HG03342 (cell line): ENCODE data around the gene DLD.
"Not testable (repeated sequence)": the region's sequence is repeated elsewhere in the genome, so short reads cannot be mapped to it uniquely, and the experiment has no call there.

Source experiments
- ATAC-seq: cut with Tn5 transposase; IDR thresholded peaks from one replicate; pipeline ENCODE4 v1.9.1; 2021; ENCODE audit warnings: mild to moderate bottlenecking, moderate library complexity; ENCODE audit not compliant: unreplicated experiment

Gene DLD

GRCh38 chr7:107943018-107943417, 52.0 kb downstream of the DLD start:
- no peak for ATAC-seq

GRCh38 chr7:107944411-107945169, 53.6 kb downstream of the DLD start:
- no peak for ATAC-seq

- no peak for ATAC-seq
Measured at GRCh38 chr7:107945332-107945731, 54.3 kb downstream of the DLD start.

DNA sequence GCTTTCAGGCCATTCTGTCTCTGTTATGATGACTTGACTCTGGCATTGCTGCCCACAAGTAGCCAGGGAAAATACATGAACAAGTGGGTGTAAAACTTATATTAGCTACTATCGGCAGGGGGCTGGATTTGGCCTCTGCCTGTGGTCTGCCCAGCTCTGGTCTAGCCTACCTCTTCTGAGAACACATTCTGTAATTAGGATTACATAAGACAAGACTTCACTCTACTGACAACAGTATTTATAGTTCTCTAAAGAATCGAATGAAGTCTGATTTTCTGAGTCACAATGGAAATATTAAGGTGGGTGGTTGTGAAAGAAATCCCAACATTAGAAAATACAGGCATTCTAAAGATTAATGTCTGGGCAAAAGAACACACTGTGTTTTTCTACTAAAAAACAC, 55.5 kb downstream of the DLD start:
- ATAC-seq = no peak

GRCh38 chr7:107946881-107947280, 55.9 kb downstream of the DLD start:
- no peak for ATAC-seq

DNA sequence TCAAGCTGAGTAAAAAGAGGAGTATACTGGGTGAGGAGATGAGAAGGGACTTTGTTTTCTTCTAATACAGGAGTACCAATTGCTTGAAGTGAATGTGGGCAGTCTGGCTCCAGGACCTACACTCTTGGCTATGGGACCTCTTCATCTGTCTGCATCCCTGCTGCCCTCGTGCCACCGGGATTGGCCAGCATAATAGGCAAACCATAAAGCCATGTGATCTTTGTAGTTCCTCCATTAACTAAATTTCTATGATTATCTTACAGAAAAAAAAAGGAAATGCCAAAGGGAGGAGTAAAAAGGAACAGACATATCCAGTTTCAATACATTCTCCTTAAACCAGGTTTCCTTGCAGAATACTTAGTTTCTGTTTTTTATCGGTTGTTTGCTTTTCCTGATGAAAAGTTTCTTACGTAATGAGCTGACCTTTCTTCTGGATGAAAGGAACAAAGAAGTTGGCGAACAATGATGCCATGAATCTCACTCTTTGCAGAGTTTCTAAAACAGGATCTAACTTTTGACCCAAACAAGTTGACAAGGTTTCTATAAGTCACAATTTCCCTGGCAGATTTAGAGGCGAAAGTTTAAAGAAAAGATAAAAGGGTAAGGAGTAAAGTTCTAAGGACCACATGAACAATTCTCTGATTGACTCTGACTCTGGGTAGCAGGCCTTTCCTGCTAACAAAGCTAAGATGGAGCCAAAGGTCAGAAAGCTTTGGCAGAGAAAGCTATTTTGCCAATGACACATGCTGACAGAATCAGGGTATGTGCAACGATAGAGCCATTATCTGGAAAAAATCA, 57.9 kb downstream of the DLD start:
- no peak for ATAC-seq

- no peak for ATAC-seq
Measured at GRCh38 chr7:107949443-107949935, 58.5 kb downstream of the DLD start.

DNA sequence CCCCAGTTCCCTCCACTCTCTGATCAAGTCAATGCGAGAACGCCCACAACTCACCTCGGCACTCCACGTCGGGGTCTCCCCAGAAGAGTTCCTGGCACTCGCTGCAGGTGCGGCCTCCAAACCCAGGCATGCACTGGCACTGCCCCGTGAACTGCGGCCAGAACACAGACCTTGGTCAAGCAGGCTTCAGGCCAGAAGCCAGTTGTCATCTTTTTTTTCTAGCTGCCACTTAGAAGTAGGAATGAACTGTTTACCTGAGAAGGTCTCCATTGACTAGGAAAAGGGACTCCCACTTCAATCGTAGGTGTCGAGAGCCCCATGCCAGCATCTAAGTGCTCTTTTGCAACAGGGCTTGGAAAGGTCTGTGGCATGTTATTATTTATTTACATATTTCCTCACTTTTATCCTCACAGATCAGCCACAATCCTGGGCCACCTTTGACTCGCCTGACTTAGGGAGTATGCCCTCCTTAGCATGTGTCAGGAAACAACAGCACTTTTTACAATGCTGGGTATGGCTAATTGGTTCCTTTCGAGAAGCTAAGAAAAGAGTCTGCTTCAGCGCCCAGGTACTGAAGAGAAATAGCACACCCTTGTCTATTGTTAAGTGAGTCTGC, 60.3 kb downstream of the DLD start:
- no peak for ATAC-seq

DNA sequence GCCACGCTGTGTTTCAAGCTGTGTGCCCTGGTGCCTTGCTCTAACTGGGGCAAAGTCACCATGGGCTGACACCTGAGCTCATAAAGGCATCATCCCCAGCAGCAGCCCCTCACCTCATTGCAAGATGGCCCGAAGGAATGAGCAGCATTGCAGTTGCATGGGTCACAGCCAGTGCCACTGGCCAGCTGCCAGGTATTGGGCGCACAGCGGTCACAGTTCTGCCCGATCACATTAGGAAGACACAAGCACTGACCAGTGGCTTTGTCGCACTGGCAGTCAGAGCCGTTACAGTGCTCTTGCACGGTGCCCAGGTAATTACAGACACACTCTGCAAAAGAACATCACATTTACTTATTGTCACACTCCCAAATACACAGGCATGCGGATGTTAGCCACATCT, 60.9 kb downstream of the DLD start:
- no peak for ATAC-seq

GRCh38 chr7:107953265-107953923, 62.4 kb downstream of the DLD start:
- ATAC-seq = no peak

DNA sequence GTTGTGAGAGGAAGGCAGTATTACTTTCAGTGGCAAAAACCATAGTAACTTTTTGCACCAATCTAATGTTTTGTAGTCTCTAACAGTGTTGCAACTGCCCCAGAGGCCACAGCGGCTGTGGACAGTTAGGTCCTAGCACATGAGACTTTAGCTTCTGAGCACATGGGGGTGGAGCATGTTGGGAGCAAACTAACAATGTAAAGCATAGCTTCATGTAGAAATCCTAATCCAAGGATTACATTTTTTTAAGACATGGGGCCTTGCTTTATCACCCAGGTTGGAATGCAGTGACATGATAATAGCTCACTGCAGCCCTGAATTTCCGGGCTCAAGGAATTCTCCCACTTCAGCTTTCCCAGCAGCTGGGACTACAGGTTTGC, 62.9 kb downstream of the DLD start:
- no peak for ATAC-seq

GRCh38 chr7:107955394-107955793, 64.4 kb downstream of the DLD start:
- ATAC-seq = no peak

DNA sequence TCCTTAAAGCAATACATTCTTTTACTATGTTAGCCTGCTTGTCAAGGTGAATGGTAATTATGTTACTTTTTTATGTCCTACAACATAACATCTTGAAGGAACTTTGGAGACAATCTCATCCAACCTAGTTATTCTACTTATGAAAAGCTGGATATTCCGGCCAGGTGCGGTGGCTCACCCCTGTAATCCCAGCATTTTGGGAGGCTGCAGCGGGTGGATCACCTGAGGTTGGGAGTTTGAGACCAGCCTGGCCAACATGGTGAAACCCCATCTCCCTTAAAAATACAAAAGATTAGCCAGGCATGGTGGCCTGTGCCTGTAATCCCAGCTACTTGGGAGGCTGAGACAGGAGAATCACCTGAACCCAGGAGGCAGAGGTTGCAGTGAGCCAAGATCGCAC, 66.0 kb downstream of the DLD start:
- ATAC-seq = not testable (repeated sequence)

DNA sequence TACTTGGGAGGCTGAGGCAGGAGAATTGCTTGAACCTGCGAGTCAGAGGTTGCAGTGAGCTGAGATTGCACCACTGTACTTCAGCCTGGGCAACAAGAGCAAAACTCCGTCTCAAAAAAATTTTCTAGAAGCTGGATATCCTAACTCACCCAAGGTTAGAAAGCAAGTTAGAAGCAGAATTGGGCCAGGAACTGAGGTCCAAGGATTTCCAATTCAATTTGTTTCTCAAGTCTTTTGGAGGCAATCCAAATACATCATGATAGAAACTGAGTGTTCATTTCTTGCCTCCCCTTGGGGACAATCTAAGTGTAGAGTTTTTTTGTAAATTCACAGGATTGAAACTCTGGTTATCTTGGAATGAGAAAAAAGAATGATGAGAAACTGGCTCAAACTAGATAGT, 66.5 kb downstream of the DLD start:
- ATAC-seq = no peak

GRCh38 chr7:107958764-107959526, 68.0 kb downstream of the DLD start:
- no peak for ATAC-seq

- ATAC-seq = no peak
Measured at GRCh38 chr7:107959527-107959898, 68.5 kb downstream of the DLD start.

GRCh38 chr7:107960272-107960671, 69.3 kb downstream of the DLD start:
- ATAC-seq = no peak

GRCh38 chr7:107961405-107961804, 70.4 kb downstream of the DLD start:
- ATAC-seq = no peak

DNA sequence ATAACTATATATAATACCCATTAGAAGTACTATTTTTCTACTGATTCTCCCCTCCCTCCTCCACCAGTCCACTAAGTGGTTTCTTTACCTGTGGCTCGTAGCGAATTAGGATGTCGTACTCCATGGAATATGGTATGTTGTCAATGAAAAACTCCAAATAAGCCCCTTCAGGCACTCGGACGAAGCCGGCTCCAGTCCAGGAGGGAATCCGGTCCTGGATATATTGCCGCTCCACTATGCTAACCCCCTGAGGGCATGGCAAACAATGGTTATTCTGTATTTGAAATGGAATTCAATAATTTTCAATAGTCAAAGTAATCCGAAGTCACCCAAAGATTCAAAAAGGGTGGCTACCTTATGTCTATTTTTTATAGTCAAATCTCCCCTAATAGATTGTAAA, 71.8 kb downstream of the DLD start:
- ATAC-seq = no peak

DNA sequence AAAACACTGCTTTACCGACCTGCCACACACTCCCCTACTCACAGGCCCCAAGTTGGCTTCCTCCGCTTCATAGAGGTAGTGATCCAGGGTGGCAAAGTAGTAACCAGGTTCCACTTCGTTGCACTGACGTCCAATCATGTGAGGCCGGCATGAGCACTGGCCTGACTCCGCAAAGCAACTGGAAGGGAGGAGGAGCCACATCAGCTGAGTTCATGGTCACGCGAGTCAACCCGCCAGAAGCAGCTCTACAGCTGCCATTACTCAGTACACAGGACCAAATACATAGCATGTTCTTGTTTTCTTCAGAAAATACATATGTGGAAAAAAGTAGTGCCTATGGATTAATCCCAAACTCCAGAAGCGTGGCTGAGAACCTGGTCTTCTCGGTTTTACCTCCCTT, 73.5 kb downstream of the DLD start:
- ATAC-seq = no peak

- ATAC-seq = no peak
Measured at GRCh38 chr7:107966711-107967110, 75.7 kb downstream of the DLD start.
